Testis (tissue), 2 donors: Measurements from ENCODE around the gene GRIK4.

Experiments
- POLR2A ChIP-seq: fragments of 450-650 bp; IDR thresholded peaks from one replicate; pipeline ENCODE4 v1.6.1; 2017; ENCODE audit warnings: antibody characterized with exemption, mild to moderate bottlenecking, moderate library complexity
- TF ChIP-seq, protein P1 (sequence below), 3 experiments: fragments of 450-650 bp in 2 of 3; fragments of 200-600 bp in 1 of 3; sonication (generic) in 1 of 3; IDR thresholded peaks; one replicate each; pipeline ENCODE4 v1.5.1; 2016 to 2019; ENCODE audit warnings: antibody characterized with exemption in 3 of 3, mild to moderate bottlenecking in 2 of 3, moderate library complexity in 1 of 3

DNA sequence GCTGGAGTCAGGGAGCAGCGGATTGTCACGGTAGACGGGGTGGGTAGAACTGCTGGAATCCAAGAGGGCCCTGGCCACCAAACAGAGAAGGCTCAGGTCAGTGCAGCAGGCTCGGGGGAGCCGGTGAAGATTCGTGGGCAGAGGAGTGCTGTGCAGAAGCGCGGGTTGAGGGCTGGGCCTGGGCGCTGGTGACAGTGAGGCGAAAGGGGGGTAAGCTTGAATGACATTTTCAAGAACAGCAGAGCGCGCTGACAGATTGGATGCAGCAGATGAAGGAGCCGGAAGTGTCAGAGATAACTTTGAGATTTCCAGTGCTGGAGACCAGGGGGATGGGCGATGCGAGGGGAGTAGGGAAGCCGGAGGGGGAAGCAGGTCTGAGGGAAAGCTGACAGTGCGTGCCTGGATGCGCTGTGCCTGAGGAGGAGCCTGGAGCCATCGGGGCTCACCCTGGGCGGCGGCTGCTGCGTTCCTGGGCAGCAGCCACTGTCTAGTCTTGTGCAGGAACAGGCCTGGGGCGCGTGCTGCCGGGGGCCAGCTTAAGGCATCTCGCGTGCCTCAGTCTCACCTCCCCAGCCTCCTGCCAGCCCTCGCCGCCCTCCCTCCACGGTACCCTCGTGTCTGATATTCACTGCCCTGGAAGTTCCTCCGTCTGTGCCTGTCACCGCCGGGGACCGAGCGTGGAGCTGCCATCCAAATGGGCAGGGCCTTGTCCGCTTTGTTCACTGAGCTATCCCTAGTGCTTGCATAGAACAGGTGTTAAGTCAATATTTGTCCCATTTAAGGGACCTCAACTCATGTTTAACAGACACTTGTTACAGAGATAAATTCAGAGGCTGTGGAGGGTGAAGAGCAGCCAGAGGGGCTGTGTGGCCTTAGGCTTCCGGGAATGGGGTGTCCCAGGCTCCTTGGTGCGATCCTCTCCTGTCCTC is 5.2 kb downstream of the GRIK4 start:
- TF ChIP-seq, protein P1, sequence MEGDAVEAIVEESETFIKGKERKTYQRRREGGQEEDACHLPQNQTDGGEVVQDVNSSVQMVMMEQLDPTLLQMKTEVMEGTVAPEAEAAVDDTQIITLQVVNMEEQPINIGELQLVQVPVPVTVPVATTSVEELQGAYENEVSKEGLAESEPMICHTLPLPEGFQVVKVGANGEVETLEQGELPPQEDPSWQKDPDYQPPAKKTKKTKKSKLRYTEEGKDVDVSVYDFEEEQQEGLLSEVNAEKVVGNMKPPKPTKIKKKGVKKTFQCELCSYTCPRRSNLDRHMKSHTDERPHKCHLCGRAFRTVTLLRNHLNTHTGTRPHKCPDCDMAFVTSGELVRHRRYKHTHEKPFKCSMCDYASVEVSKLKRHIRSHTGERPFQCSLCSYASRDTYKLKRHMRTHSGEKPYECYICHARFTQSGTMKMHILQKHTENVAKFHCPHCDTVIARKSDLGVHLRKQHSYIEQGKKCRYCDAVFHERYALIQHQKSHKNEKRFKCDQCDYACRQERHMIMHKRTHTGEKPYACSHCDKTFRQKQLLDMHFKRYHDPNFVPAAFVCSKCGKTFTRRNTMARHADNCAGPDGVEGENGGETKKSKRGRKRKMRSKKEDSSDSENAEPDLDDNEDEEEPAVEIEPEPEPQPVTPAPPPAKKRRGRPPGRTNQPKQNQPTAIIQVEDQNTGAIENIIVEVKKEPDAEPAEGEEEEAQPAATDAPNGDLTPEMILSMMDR (IDR thresholded peaks at IDR 0.05), result no peak
- TF ChIP-seq POLR2A, result no peak
